Kidney (tissue), 14 donors: ENCODE results near the gene OAS3. TPM values are rescaled to one million over a fixed set of nuclear protein-coding genes. Genes with fewer than 3 reads are reported as not detected.

Experiments used
- DNase-seq, 5 donors: peaks; one replicate each; pipeline ENCODE4 v3.0.0-alpha.2; 2013 to 2020
- FAIRE-seq: peaks from 2 replicates; lab custom pipeline; 2012; peaks lifted over from hg19 to GRCh38; lab: Jason Lieb, UNC
- H3K27ac ChIP-seq, 2 donors: one replicate each; pipeline ENCODE4 v1.7.0; 2013; ENCODE audit warnings: low read depth in 2 of 2, low read length in 2 of 2, inconsistent platforms in 1 of 2
- H3K27me3 ChIP-seq: one replicate; pipeline ENCODE4 v1.7.1; 2013; ENCODE audit warnings: low read length, inconsistent platforms; ENCODE audit not compliant: control insufficient read depth, insufficient read depth
- H3K36me3 ChIP-seq, 3 donors: one replicate each; pipeline versions ENCODE4 v1.7.0 to v1.7.1; 2013; ENCODE audit warnings: low read length in 3 of 3, control low read depth in 1 of 3, inconsistent platforms in 1 of 3; ENCODE audit not compliant: insufficient read depth in 3 of 3, control insufficient read depth in 2 of 3
- H3K4me1 ChIP-seq, 3 donors: one replicate each; pipeline versions ENCODE4 v1.7.0 to v1.7.1; 2013; ENCODE audit warnings: low read length in 3 of 3, inconsistent platforms in 1 of 3, low read depth in 1 of 3; ENCODE audit not compliant: control insufficient read depth in 2 of 3, insufficient read depth in 2 of 3
- H3K4me3 ChIP-seq, 3 donors: one replicate each; pipeline versions ENCODE4 v1.7.0 to v1.8.1; 2013; ENCODE audit warnings: low read length in 3 of 3, control low read depth in 1 of 3, inconsistent platforms in 1 of 3
- H3K9ac ChIP-seq, 3 donors: one replicate each; pipeline versions ENCODE4 v1.7.0 to v1.7.1; 2013; ENCODE audit warnings: low read length in 3 of 3, control low read depth in 1 of 3, inconsistent platforms in 1 of 3
- H3K9me3 ChIP-seq, 3 donors: one replicate each; pipeline versions ENCODE4 v1.7.0 to v1.7.1; 2013; ENCODE audit warnings: low read length in 3 of 3, control low read depth in 1 of 3, inconsistent platforms in 1 of 3; ENCODE audit not compliant: control insufficient read depth in 2 of 3, insufficient read depth in 1 of 3
- CTCF ChIP-seq: IDR thresholded peaks from 3 replicates; pipeline ENCODE4 v1.5.1; 2012; ENCODE audit warnings: mild to moderate bottlenecking, moderate library complexity, borderline replicate concordance; ENCODE audit not compliant: insufficient read depth; ENCODE audit errors: extremely low read depth
- intact Hi-C: fragments of 100-400 bp; cut with DNase I; formaldehyde crosslinking; loops from one replicate; pipeline ENCODE4 v1.11.1; 2022
- polyA plus RNA-seq: library from polyadenylated mRNA; stranded (reverse); fragments of 350-450 nt; fragmentation: Illumina TruSeq; extraction: RNeasy Lipid Tissue Mini Kit (QIAGEN cat#74804); gene quantifications from one replicate; pipeline ENCODE4 v1.2.3, GENCODE V29; 2014; ENCODE audit warnings: low read depth, low replicate concordance; ENCODE audit not compliant: insufficient read depth
- total RNA-seq: library from RNA; stranded (reverse); fragmentation: NEBNext Ultra II Directional; extraction: Animal tissue kit (Norgen Biotek cat#: 25700); gene quantifications from one replicate; pipeline ENCODE4 v1.2.1, GENCODE V29; 2021
- donor health status: control.
- donor health status: control.
- donor health status: control.
- donor health status: control.
- donor health status: control.
- donor health status: DM: yes; HTN: yes; CAD: no.
- donor health status: Normal renal cell carcinoma (clear cell type).

Gene OAS3
- total and polyA plus RNA-seq, 2 donors from 2014 or later, result 2.5 to 15.6 TPM

DNA sequence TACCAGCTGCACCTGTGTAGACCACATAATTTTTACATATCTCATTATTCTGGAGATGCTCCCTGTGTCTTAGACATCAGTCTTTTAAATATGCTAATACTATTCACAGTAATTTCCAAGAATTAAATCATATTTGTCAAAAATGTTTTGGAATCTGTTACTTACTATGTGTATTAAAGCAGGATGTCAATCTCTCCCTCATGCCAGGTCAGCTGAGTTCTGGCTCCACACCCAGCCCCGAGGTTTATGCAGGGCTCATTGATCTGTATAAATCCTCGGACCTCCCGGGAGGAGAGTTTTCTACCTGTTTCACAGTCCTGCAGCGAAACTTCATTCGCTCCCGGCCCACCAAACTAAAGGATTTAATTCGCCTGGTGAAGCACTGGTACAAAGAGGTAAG, 67.9 kb downstream of the OAS3 start:
- Histone ChIP-seq H3K9ac (no peak overlapping the region), H3K27ac (no peak overlapping the region), H3K4me3 (no peak overlapping the region), H3K9me3 (no peaks in the 10 kb centered on the region), H3K27me3 (no peaks in the 10 kb centered on the region), H3K4me1 (no peaks in the 10 kb centered on the region), H3K36me3 (no peaks in the 10 kb centered on the region)
- FAIRE-seq, result no peak
- DNase-seq, result no peak
- intact Hi-C loops, result no loop called here
- no peak for TF ChIP-seq CTCF

DNA sequence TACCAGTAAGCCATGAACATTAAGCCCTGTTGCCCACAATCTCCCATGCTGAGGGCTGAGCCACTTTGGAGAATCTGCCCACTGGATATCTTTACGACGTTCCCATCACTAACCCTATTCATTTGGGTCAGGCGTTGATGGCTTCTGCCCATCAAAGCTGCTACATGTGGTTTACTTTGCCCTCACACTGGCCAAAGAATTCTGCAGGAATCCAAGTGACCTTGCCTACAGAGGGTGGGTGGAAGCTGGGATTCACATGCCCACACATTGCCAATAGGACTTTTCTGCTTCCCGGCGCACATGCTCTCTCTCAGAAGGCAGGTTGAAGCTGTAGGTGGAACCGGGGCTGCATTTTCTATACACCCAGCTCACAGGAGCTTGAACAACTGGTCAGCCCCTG, 68.4 kb downstream of the OAS3 start:
- Histone ChIP-seq H3K4me1 (no peaks in the 10 kb centered on the region), H3K9me3 (no peaks in the 10 kb centered on the region), H3K9ac (no peak overlapping the region), H3K27me3 (no peaks in the 10 kb centered on the region), H3K4me3 (no peak overlapping the region), H3K36me3 (no peaks in the 10 kb centered on the region), H3K27ac (no peak overlapping the region)
- intact Hi-C loops, result no loop called here
- no peak for TF ChIP-seq CTCF
- FAIRE-seq, result no peak
- no peak for DNase-seq

GRCh38 chr12:113007166-113007565, 68.9 kb downstream of the OAS3 start:
- no peak for DNase-seq
- TF ChIP-seq CTCF, result no peak
- H3K27ac ChIP-seq, result no peak overlapping the region
- no peak overlapping the region for H3K4me3 ChIP-seq
- H3K27me3 ChIP-seq, result no peaks in the 10 kb centered on the region
- H3K9ac ChIP-seq, result no peak overlapping the region
- intact Hi-C loops, result no loop called here
- no peaks in the 10 kb centered on the region for H3K4me1 ChIP-seq
- H3K9me3 ChIP-seq, result no peaks in the 10 kb centered on the region
- no peak for FAIRE-seq
- no peaks in the 10 kb centered on the region for H3K36me3 ChIP-seq

DNA sequence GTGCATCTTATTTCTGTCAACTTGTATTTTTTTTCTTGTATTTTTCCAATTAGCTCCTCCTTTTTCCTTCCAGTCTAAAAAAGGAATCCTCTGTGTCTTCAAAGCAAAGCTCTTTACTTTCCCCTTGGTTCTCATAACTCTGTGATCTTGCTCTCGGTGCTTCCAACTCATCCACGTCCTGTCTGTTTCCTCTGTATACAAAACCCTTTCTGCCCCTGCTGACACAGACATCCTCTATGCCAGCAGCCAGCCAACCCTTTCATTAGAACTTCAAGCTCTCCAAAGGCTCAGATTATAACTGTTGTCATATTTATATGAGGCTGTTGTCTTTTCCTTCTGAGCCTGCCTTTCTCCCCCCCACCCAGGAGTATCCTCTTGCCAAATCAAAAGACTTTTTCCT, 72.4 kb downstream of the OAS3 start:
- peak in 1 of 5 donors; percentile 32 for DNase-seq
- no peak for TF ChIP-seq CTCF
- H3K36me3 ChIP-seq, result no peaks in the 10 kb centered on the region

More for the DNA sequence above, 72.4 kb downstream of the OAS3 start:
- Histone ChIP-seq H3K4me3 (no peak overlapping the region), H3K9me3 (no peaks in the 10 kb centered on the region), H3K27me3 (no peaks in the 10 kb centered on the region), H3K4me1 (no peaks in the 10 kb centered on the region), H3K27ac (no peak overlapping the region), H3K9ac (no peak overlapping the region)
- no peak for FAIRE-seq
- intact Hi-C loops, result no loop called here
